GM18502 (cell line): ENCODE data around the gene LRRN4CL.
"Not testable (repeated sequence)": the region's sequence is repeated elsewhere in the genome, so short reads cannot be mapped to it uniquely, and the experiment has no call there.

Experiments used
- ATAC-seq: cut with Tn5 transposase; IDR thresholded peaks from one replicate; pipeline ENCODE4 v1.9.1; 2021; ENCODE audit warnings: mild to moderate bottlenecking; ENCODE audit not compliant: unreplicated experiment, poor library complexity

The LRRN4CL gene

GRCh38 chr11:62689421-62690183 is at the start of gene LRRN4CL:
TSS of gene LRRN4CL (minus strand) at chr11:62689530. CDS start at chr11:62688508, 1,022 bp downstream.
- ATAC-seq, result no peak

GRCh38 chr11:62737196-62737595 is 47.9 kb upstream of the LRRN4CL start:
- no peak for ATAC-seq

GRCh38 chr11:62732830-62733229 is 43.5 kb upstream of the LRRN4CL start:
- ATAC-seq, result no peak

- ATAC-seq, result not testable (repeated sequence)
These were observed 40.7 kb upstream of the LRRN4CL start for GRCh38 chr11:62730076-62730475.

- ATAC-seq, result peak; percentile 17
These were observed 39.0 kb upstream of the LRRN4CL start, which contains the start of gene TTC9C for GRCh38 chr11:62728171-62728988. TSS of gene TTC9C (plus strand) at chr11:62728486. CDS start at chr11:62728849, 363 bp downstream.

GRCh38 chr11:62727872-62728170 is 38.5 kb upstream of the LRRN4CL start:
- ATAC-seq, result peak; percentile 58

- peak; percentile 73 for ATAC-seq
These were observed 38.0 kb upstream of the LRRN4CL start, which contains the start of gene HNRNPUL2 for GRCh38 chr11:62727165-62727871. TSS of gene HNRNPUL2 (minus strand) at chr11:62727457. CDS start at chr11:62727156, 301 bp downstream.

GRCh38 chr11:62726915-62727164 is 37.5 kb upstream of the LRRN4CL start:
- ATAC-seq, result no peak

GRCh38 chr11:62726156-62726914 is 37.0 kb upstream of the LRRN4CL start:
- peak; percentile 1 for ATAC-seq

- no peak for ATAC-seq
These were observed 36.3 kb upstream of the LRRN4CL start for GRCh38 chr11:62725646-62726045.

- ATAC-seq, result no peak
These were observed 34.8 kb upstream of the LRRN4CL start for GRCh38 chr11:62724171-62724570.

GRCh38 chr11:62721994-62722393 is 32.7 kb upstream of the LRRN4CL start:
- no peak for ATAC-seq

GRCh38 chr11:62719302-62719978 is 30.1 kb upstream of the LRRN4CL start:
- no peak for ATAC-seq

GRCh38 chr11:62716816-62717215 is 27.5 kb upstream of the LRRN4CL start:
- no peak for ATAC-seq

GRCh38 chr11:62716206-62716605 is 26.9 kb upstream of the LRRN4CL start:
- no peak for ATAC-seq

- no peak for ATAC-seq
These were observed 26.1 kb upstream of the LRRN4CL start for GRCh38 chr11:62715150-62716130.

GRCh38 chr11:62713343-62713742 is 24.0 kb upstream of the LRRN4CL start:
- no peak for ATAC-seq

GRCh38 chr11:62712861-62713260 is 23.5 kb upstream of the LRRN4CL start:
- no peak for ATAC-seq
